Measurements from ENCODE around the gene SVIL. TPM values are rescaled to one million over a fixed set of nuclear protein-coding genes. Genes with fewer than 3 reads are reported as not detected.

SVIL gene
- 10 to 100 TPM in 1 of 2 donors, 1 to 10 TPM in 1; 7.8 to 26.0 TPM for total RNA-seq
- 10 to 100 TPM in 1 of 2 donors, 1 to 10 TPM in 1; 3.1 to 11.0 TPM for polyA plus RNA-seq

DNA sequence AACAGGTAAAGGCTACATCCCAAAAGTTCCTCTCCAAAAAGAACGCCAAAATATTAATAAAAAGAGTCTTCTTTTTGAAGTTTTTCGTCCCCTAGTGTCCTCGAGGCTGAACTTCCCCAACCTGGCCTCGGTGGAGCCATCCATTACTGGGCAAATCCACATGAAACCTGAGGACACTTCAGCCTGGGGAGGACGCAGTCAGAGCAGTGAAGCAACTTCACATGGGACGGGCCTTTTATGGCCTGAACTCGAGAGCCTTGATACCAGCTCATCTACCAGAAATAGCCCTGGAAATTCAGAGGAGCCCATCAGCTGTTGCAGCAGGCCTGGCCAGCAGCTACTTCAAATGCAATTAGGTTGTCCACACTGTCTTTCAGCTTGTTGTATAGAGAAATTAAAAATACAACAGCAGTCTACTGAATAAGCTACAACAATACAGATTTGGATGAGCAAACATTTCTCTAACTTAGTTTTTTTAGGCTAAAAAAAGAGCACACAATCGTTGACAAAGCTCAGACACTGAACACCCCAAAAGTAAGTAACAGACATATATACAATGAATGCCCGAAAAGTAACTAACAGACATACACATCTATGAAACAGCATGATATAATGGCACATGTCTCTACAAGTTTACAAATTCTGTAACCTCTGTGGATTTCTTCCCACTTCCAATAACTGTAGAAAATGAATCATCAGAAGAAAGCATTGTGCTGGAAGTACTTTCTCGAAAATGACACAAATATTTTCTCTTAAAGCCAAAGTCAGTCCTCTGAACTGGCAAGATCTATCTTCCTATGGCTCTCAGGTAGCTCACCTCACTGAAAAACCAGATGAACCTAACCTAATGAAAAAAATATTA, at the start of gene SVIL:
SVIL (minus strand) TSS at position 208 of the 862 bp plus-strand sequence. CDS start 79,913 bp downstream, outside the sequence.
- H3K27me3 ChIP-seq (ENCODE audit: control insufficient read depth in 4 of 4, insufficient read depth in 4 of 4, low read length in 3 of 4): no peaks in the 10 kb centered on the region
- H3K4me1 ChIP-seq (ENCODE audit: control insufficient read depth in 4 of 4, insufficient read depth in 4 of 4, low read length in 3 of 4): peaks cover 0 to 3% (median 0%) of the 10 kb centered on the region in 4 donors
- TF ChIP-seq, protein P1, sequence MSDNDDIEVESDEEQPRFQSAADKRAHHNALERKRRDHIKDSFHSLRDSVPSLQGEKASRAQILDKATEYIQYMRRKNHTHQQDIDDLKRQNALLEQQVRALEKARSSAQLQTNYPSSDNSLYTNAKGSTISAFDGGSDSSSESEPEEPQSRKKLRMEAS (IDR thresholded peaks at IDR 0.05): no peak
- TF ChIP-seq HNF4A (conservative IDR thresholded peaks at IDR 0.05): no peak
- no peak for TF ChIP-seq SP1 (IDR thresholded peaks at IDR 0.05)
- no peak for TF ChIP-seq FOXA1 (IDR thresholded peaks at IDR 0.05)
- TF ChIP-seq, protein P2, sequence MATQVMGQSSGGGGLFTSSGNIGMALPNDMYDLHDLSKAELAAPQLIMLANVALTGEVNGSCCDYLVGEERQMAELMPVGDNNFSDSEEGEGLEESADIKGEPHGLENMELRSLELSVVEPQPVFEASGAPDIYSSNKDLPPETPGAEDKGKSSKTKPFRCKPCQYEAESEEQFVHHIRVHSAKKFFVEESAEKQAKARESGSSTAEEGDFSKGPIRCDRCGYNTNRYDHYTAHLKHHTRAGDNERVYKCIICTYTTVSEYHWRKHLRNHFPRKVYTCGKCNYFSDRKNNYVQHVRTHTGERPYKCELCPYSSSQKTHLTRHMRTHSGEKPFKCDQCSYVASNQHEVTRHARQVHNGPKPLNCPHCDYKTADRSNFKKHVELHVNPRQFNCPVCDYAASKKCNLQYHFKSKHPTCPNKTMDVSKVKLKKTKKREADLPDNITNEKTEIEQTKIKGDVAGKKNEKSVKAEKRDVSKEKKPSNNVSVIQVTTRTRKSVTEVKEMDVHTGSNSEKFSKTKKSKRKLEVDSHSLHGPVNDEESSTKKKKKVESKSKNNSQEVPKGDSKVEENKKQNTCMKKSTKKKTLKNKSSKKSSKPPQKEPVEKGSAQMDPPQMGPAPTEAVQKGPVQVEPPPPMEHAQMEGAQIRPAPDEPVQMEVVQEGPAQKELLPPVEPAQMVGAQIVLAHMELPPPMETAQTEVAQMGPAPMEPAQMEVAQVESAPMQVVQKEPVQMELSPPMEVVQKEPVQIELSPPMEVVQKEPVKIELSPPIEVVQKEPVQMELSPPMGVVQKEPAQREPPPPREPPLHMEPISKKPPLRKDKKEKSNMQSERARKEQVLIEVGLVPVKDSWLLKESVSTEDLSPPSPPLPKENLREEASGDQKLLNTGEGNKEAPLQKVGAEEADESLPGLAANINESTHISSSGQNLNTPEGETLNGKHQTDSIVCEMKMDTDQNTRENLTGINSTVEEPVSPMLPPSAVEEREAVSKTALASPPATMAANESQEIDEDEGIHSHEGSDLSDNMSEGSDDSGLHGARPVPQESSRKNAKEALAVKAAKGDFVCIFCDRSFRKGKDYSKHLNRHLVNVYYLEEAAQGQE (IDR thresholded peaks at IDR 0.05): no peak
- no peak for TF ChIP-seq EGR1 (IDR thresholded peaks at IDR 0.05; ENCODE audit: low read depth in 2 of 2)
- TF ChIP-seq HNF4G (IDR thresholded peaks at IDR 0.05): no peak
- TF ChIP-seq CTCF (IDR thresholded peaks at IDR 0.05; ENCODE audit: low read depth, low read length, missing input control): no peak
- no peak for TF ChIP-seq TAF1 (conservative IDR thresholded peaks at IDR 0.05)
- no peak for TF ChIP-seq FOXA2 (IDR thresholded peaks at IDR 0.05)
- TF ChIP-seq, protein P3, sequence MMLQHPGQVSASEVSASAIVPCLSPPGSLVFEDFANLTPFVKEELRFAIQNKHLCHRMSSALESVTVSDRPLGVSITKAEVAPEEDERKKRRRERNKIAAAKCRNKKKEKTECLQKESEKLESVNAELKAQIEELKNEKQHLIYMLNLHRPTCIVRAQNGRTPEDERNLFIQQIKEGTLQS (IDR thresholded peaks at IDR 0.05): no peak
- TF ChIP-seq RXRA (IDR thresholded peaks at IDR 0.05): no peak
- no peak for TF ChIP-seq ZBTB33 (IDR thresholded peaks at IDR 0.05)
- no peak for TF ChIP-seq GABPA (IDR thresholded peaks at IDR 0.05 in 1 of 2, conservative IDR thresholded peaks at IDR 0.05 in 1 of 2)
- TF ChIP-seq RAD21 (IDR thresholded peaks at IDR 0.05): no peak
- no peak for TF ChIP-seq YY1 (IDR thresholded peaks at IDR 0.05)
- TF ChIP-seq NR2F2 (IDR thresholded peaks at IDR 0.05): no peak
- no peak for TF ChIP-seq JUND (IDR thresholded peaks at IDR 0.05)
- H3K9ac ChIP-seq (ENCODE audit: low read depth in 1 of 2, low read length in 2 of 2): no peak within 1 kb of the TSS
- no peak within 1 kb of the TSS for H3K4me3 ChIP-seq (ENCODE audit: low read depth in 1 of 3, low read length in 3 of 3)
- peak within 1 kb of the TSS; percentile 2 to 20 for H3K27ac ChIP-seq (ENCODE audit: low read depth in 1 of 2, low read length in 2 of 2)
- 78% methylated on average over 10 of the region's 10 CpGs for WGBS
- no peaks in the 10 kb centered on the region for H3K9me3 ChIP-seq (ENCODE audit: control insufficient read depth in 4 of 4, low read length in 3 of 4)
- peaks cover 0 to 3% (median 0%) of the 10 kb centered on the region in 4 donors for H3K36me3 ChIP-seq (ENCODE audit: control insufficient read depth in 4 of 4, insufficient read depth in 3 of 4, low read depth in 1 of 4, low read length in 3 of 4)
- no peak for DNase-seq (ENCODE audit: low spot score)
